Lung microvascular endothelial cell (primary cell): ENCODE results near the gene LRRC36. TPM values are rescaled to one million over a fixed set of nuclear protein-coding genes. Genes with fewer than 3 reads are reported as not detected.
"Not testable (repeated sequence)": the region's sequence is repeated elsewhere in the genome, so short reads cannot be mapped to it uniquely, and the experiment has no call there.

Experiments
- DNase-seq, 2 donors: peaks; one replicate each; pipeline versions ENCODE4 v3.0.0 to v3.0.0-alpha.2; 2010; ENCODE audit warnings: low read depth in 2 of 2
- total RNA-seq: library from RNA; depleted of rRNA; stranded (reverse); fragments of >200 nt; gene quantifications from 2 replicates; pipeline ENCODE4 v1.2.1, GENCODE V29; 2014

LRRC36 gene
- total RNA-seq, 1 donor from 2014 or later: not detected

- DNase-seq: no peak
These were observed 73.4 kb downstream of the LRRC36 start for GRCh38 chr16:67399749-67400704.

- no peak for DNase-seq
These were observed 74.3 kb downstream of the LRRC36 start for GRCh38 chr16:67400901-67401300.

- peak; percentile 62 to 64 for DNase-seq
These were observed 77.5 kb downstream of the LRRC36 start for GRCh38 chr16:67403976-67404555.

- peak in 1 of 2 donors; percentile 22 for DNase-seq
These were observed 78.2 kb downstream of the LRRC36 start for GRCh38 chr16:67404740-67405226.

GRCh38 chr16:67405336-67405735 lies 78.7 kb downstream of the LRRC36 start:
- no peak for DNase-seq

GRCh38 chr16:67406111-67406971 lies 79.7 kb downstream of the LRRC36 start:
- DNase-seq: peak; percentile 47 to 89

- peak in 1 of 2 donors; percentile 43 for DNase-seq
These were observed 80.7 kb downstream of the LRRC36 start for GRCh38 chr16:67407176-67407787.

GRCh38 chr16:67407788-67408452 lies 81.3 kb downstream of the LRRC36 start:
- DNase-seq: no peak

GRCh38 chr16:67409631-67410030 lies 83.0 kb downstream of the LRRC36 start:
- DNase-seq: no peak

GRCh38 chr16:67411339-67411738 lies 84.7 kb downstream of the LRRC36 start:
- no peak for DNase-seq

GRCh38 chr16:67412294-67412693 lies 85.7 kb downstream of the LRRC36 start:
- no peak for DNase-seq

GRCh38 chr16:67413978-67414911 lies 87.6 kb downstream of the LRRC36 start:
- no peak for DNase-seq

GRCh38 chr16:67415421-67415820 lies 88.8 kb downstream of the LRRC36 start:
- DNase-seq: not testable (repeated sequence)

GRCh38 chr16:67415872-67416793 lies 89.5 kb downstream of the LRRC36 start, which contains the start of gene ZDHHC1:
Gene ZDHHC1 (minus strand): TSS chr16:67416477. CDS start chr16:67407775, 8,702 bp downstream.
- DNase-seq: peak; percentile 75 to 83

- DNase-seq: no peak
These were observed 90.9 kb downstream of the LRRC36 start for GRCh38 chr16:67417333-67418061.

GRCh38 chr16:67419502-67419901 lies 92.9 kb downstream of the LRRC36 start:
- no peak for DNase-seq

- no peak for DNase-seq
These were observed 93.3 kb downstream of the LRRC36 start for GRCh38 chr16:67419931-67420330.

GRCh38 chr16:67421030-67421429 lies 94.4 kb downstream of the LRRC36 start:
- DNase-seq: no peak
